ENCODE results near the gene CPOX.
A peak's percentile ranks its signal among the peaks of the same experiment; 100 is the strongest.

Gene CPOX

GRCh38 chr3:98594628-98595324 is 1.4 kb upstream of the CPOX start:
- no peak for TF ChIP-seq CTCF (IDR thresholded peaks at IDR 0.05; ENCODE audit: borderline replicate concordance, insufficient read depth, low read depth, low read length)

GRCh38 chr3:98592345-98592935 is 971 bp downstream of the CPOX start:
- no peak for TF ChIP-seq CTCF (IDR thresholded peaks at IDR 0.05; ENCODE audit: borderline replicate concordance, insufficient read depth, low read depth, low read length)
- H3K4me3 ChIP-seq (ENCODE audit: low read depth, low read length): peak overlapping the region; percentile 88

More at GRCh38 chr3:98594628-98595324, 1.4 kb upstream of the CPOX start:
- H3K4me3 ChIP-seq (ENCODE audit: low read depth, low read length): no peak overlapping the region

- TF ChIP-seq CTCF (IDR thresholded peaks at IDR 0.05; ENCODE audit: borderline replicate concordance, insufficient read depth, low read depth, low read length): no peak
- H3K4me3 ChIP-seq (ENCODE audit: low read depth, low read length): no peak overlapping the region
Measured at GRCh38 chr3:98589331-98590036, 3.9 kb downstream of the CPOX start.

GRCh38 chr3:98588065-98588464 is 5.3 kb downstream of the CPOX start:
- TF ChIP-seq CTCF (IDR thresholded peaks at IDR 0.05; ENCODE audit: borderline replicate concordance, insufficient read depth, low read depth, low read length): no peak

GRCh38 chr3:98587654-98588053 is 5.8 kb downstream of the CPOX start:
- TF ChIP-seq CTCF (IDR thresholded peaks at IDR 0.05; ENCODE audit: borderline replicate concordance, insufficient read depth, low read depth, low read length): no peak
- no peak overlapping the region for H3K4me3 ChIP-seq (ENCODE audit: low read depth, low read length)

More at GRCh38 chr3:98588065-98588464, 5.3 kb downstream of the CPOX start:
- H3K4me3 ChIP-seq (ENCODE audit: low read depth, low read length): no peak overlapping the region

GRCh38 chr3:98584547-98584946 is 8.9 kb downstream of the CPOX start:
- no peak overlapping the region for H3K4me3 ChIP-seq (ENCODE audit: low read depth, low read length)
- TF ChIP-seq CTCF (IDR thresholded peaks at IDR 0.05; ENCODE audit: borderline replicate concordance, insufficient read depth, low read depth, low read length): no peak

All from GM12875 (cell line).